Stimulated activated CD4-positive, alpha-beta T cell treated with anti-CD3 and anti-CD28 coated beads, TNF-alpha, amount 100 ng/mL, for 48 hours (primary cell): Measurements from ENCODE around the gene DNPEP.
A peak's percentile ranks its signal among the peaks of the same experiment; 100 is the strongest.

Experiments
- DNase-seq, 3 donors: peaks; one replicate each; pipeline ENCODE4 v3.0.0-alpha.2; 2020; ENCODE audit warnings: low read depth in 3 of 3

DNPEP gene

DNA sequence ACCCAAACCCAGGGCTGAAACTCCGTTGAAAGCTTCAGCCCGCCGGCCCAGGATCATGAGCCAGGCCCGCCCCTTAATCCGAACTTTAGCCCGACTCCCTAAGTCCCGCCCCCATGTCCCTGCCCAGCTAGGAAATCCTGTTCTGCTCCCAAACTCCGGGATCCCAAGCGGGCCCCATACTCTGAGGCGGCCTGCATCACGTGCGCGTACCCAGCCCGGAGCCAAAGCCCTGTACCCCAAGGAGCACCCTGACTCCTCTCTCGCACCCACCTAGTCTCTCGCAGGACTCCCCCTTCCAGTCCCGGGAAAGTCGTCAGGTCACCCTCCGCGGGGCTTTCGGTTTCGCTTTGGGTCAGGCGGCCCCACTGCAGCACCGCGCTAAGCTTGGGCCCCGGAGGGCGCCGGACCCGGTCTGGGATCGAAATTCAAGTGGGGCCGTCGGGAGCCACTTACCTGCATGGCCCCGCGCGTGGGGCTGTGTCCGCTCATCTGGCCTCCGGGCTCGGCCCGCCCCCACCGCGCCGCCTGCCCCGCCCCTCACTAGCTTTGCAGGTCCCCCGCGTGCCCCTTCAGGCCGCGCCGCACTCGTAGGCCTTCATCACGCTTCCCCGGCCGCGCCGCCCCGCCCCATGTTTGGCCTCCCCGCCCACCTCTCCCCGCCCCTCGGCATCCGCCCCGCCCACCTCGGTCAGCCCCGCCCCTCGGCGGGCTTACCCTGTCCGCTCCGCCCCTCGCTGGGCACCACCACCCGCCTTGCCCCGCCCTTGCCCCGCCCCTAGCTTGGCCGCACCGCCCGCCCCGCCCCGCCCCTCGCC is at the start of gene DNPEP:
Gene DNPEP, minus strand, starts transcription at position 607 of the 815 bp plus-strand sequence. Its CDS starts 118 bp downstream, at position 489.
- peak in 2 of 3 donors; percentile 90 to 95 for DNase-seq

DNA sequence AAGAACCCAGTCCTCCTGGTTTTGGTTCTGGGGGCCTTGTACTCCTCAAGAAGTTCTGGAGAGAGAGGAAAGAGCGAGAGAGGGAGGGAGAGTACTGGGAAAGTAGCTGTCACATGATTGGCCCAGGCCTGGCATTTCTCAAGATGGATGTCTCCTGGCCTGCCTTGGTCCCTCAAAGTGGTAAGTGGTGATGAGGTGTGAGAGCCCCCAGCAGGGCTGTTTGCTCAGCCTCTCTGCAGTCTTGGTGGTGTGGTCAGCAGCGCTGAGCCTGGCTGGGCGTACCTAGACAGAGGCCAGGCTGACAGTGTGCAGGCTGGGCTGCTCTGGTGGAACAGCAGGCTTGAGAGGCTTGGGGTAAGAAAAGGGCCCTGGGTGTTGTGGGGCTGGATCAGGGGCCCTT is 49.4 kb upstream of the DNPEP start:
- DNase-seq, result no peak

DNA sequence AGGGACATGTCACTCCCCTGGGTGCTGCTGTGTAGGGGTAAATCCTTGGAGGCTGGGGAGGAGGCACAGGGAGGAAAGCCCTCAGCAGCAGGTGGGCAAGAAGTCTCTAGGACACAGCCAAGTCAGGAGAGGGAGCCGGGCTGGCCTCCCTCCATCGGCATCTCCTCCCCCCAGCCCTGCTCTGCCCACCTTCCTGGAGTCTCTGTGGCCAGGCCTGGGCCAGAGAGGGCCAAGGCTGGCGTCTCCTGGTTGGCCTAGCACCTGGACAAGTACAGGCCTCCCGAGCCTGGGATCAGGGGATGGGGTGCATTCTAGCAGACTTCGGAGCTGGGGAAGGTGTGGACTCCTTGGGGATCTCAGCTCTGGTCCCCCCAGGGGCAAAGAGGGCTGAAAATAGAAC is 48.8 kb upstream of the DNPEP start:
- no peak for DNase-seq

DNA sequence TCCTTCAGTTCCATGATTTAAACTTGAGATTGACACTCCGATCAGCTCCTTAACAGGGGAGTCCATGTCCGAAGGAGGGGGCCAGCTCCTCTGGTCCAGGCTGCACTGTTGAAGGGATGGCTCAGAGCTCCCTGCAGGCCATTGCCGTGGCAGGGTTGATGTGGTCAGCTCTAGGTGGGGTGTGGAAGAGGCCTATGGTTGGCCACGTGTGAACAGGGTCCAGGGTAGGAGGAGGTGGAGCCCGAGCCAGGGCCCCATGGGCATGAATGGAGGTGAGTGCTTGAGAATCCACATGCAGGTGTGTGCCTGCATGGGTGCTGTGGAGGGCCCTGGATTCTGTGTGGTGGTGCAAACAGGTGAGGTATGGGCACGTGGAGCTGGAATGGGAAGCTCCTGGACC is 48.0 kb upstream of the DNPEP start:
- DNase-seq, result no peak

DNA sequence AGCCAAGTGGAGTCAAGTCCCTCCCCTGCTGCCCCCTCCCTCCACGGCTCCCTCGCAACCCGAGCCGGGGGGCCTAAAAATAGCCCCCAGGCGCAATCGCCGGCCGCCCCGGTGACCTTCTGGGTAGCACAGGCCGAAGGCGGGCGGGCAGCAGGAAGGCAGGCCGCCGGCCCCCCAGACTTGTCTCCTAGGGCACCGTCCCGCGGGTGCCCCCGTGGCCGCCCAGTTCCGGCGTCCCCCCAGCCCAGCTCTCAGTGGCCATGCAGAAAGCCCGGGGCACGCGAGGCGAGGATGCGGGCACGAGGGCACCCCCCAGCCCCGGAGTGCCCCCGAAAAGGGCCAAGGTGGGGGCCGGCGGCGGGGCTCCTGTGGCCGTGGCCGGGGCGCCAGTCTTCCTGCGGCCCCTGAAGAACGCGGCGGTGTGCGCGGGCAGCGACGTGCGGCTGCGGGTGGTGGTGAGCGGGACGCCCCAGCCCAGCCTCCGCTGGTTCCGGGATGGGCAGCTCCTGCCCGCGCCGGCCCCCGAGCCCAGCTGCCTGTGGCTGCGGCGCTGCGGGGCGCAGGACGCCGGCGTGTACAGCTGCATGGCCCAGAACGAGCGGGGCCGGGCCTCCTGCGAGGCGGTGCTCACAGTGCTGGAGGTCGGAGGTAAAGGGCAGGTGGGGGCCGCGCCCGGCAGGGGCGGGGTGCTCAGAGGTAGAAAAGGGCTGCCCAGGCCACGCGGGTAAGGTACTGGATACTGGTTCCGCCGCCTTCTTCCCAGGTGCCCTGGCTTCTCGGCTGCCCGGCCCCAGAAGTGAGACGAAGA is 47.2 kb upstream of the DNPEP start, which contains the start of gene SPEG:
Gene SPEG, plus strand, starts transcription at position 126 of the 808 bp plus-strand sequence. Its CDS starts 135 bp downstream, at position 261.
- DNase-seq, result no peak

DNA sequence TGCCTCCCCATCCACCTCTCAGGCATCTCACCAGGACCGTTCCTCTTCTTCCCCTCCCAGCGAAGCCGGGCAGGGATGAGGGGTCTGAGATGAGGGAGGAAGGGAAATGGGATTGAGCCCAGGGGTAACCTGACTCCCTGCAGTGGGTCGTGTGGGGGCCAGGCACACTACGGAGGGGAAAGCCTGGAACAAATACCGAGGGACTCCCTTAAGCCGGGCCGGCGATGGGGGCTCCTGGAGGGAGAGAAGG is 46.7 kb upstream of the DNPEP start:
- DNase-seq, result no peak

DNA sequence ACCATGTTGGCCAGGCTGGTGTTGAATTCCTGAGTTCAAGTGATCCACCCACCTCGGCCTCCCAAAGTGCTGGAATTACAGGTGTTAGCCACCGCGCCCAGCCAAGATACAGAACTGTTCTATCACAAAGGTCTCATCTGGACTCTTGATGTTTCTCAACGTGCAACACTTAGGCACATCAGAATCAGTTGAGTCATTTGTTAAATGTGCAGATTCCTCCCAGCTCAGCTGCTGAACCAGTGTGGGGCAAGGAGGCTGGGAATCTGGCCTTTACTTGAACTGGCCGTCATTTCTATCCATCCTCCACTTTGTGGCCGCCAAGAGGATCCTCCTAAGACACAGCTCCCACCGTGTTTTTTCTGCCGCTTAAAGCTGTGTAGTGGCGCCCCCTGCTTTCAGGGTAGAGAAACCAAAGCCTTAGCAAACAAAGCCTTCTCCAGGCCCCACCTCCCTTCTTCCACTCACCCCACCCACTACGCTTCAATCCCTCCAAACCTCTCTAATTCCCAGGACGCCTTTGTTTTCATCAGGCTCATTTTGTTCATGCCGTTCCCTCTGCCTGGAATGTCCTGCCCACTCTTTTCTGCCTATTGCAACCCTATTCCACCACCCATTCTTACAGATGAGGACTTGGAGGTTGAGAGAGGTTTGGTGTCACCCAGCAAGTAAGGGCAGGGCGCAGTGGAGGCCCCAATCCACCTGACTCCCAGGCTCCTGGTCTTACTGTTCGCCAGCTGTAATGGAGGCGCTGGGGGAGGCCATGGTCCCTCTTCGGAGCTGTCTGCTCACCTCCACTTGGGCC is 46.2 kb upstream of the DNPEP start:
- DNase-seq, result peak in 1 of 3 donors; percentile 43

DNA sequence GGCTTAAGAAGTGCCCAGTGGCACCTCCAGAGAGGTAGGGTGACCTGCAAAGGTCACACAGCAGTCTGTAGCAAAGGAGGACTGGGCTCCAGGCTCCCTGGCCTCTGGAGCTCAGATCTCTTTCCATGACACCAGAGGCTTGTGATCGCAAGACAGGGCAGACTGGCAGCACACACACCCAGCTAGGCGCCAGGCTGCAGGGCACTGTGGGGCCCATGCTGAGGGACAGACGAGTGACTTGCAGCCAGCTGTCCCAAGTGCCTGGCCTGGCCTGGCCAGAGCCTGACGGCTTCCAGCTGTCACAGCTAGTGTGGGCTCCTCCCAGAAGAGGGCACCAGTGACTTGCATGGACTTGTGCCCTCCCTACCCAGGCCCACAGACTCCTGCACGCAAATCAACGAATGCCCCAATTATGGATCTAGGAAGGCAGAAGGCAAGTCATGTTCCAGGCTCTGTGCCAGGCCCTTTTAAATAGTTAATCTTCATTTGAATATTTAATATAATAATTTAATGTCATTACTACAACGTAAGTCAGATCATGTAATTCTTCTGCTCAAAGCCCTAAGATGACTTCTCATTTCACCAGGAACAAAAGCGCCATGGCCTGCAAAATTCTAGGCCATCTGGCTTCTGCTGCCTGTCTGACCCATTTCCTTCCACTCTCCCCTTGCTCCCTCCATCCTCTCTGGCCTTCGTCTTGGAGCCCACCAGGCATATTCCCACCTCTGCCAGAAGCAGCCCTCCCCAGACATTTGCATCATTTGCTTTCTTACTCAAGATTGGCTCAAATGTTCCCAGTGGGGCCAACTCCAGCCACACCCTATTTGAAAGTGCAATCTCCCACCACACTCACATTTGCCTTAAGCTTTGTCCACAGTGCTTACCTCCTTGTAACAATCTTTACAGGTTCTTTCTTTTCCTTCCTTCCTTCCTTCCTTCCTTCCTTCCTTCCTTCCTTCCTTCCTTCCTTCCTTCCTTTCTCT is 43.2 kb upstream of the DNPEP start:
- DNase-seq, result no peak

DNA sequence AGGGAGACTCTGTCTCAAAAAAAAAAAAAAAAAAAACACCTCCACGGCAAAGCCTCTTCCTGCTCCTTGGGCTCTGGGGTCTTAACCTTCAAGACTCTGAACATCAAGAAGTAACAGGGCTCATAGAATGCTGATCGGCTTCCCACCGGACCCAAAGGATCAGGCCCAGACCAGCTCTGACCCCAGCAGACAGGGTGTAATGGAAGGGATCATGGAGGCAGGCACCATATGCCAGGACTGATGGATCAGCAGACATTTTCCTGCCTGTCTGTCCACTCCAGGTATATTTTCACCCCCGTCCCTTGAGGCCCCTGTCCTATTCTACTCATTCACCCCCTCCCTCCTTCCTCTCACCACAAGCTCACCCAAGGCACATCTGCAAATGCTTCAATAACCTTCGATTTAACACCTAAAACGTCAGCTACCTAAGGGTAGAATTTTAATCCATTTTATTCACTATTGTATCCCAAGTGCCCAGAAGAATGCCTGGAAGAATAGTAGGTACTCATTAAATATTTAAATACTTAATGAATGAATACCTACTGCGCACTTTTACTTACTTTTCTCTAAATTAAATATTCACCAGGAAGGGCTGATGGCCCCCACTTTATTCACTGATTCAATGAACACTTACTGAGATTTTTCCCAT is 42.4 kb upstream of the DNPEP start:
- DNase-seq, result no peak

DNA sequence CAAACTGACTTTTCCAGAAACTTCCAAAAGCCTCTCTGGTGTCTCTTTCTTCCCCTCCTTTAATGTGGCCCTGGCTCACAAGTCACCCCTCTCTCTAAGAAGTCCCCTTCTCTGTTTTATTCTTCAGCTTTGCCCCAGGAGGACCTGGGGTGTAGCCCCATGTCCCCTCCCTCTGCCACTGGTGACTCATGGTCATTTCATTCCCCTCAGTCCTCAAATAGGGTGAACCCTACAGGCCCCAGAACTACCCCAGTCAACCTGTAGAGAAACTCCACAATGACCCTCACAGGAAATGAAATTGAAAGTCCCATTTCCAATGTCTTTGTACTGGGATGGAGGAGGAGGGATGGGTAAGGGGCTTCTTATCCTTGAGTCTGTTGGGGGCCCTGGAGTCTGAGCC is 40.8 kb upstream of the DNPEP start:
- no peak for DNase-seq

DNA sequence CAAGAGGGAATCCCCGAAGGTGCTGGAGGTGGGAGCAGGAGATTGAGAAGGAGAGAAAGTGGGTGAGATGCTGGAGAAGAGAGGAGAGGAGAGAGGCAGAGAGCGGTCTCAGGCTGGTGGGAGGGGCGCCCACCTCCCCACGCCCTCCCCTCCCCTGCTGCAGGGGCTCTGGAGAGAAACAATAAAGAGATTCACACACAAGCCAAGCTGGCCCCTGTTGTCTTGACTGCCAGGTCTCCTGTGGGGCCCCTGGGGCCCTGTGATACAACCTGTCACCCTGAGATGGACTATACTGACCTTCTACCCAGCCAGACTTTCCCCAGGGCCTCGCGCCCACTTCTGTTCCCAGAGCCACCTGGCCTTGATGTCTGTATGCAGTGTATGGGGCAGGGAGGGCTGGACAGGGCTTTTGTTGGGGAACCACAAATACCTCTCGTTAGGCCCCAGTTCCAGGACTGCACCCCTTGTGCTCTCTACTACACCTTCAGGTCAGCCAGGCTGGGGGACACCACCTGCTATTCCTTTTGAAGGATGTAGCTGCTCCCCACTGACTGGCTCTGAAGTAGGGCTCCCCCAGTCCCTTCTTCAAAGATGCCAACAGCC is 38.9 kb upstream of the DNPEP start:
- DNase-seq, result no peak

DNA sequence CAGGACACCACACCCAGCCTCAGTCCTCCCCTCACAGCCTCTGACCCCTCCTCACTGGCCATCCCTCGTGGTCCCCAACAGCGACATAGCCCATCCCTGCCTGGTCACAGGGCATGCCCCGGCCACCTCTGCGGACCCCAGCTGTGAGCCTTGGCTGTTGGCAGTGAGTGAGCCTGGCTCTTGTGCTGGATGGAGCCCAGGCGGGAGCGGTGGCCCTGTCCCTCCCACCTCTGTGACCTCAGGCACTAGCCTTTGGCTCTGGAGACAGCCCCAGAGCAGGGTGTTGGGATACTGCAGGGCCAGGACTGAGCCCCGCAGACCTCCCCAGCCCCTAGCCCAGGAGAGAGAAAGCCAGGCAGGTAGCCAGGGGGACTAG is 38.3 kb upstream of the DNPEP start:
- DNase-seq, result no peak

DNA sequence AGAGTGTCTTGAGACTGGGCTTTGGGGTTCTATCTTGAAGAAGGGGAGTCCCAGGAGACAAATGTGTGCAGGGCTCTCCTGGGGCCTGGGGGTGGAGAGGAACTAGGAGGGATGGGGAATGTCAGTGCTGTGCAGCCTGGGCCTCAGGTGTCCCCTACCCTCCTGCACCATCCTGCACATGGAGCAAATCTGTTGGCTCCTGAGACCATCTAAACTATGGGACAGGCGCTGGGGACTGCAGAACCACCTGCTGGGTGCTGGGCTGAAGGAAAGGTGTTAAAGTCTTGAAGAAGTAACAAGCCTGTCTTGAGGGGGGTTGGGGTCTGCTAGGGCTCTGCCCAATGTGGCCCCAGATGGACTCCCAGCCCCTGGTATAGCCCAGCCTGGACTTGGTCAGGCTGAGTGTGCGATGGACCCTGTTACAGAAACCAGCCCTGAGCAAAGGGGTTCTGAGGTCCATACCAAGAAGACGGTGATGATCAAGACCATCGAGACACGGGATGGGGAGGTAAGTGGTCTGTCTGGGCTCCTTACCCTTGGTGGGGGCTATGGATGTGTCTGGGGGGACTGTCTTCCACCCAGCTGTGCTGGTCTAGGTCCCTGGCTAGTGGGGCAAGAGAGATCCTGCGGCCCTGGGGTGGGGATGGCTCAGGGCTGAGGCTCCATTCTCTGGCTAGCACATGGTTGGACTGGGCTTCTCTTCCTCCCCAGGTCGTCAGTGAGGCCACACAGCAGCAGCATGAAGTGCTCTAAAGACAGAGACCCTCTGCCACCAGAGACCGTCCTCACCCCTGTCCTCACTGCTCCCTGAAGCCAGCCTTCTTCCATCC is 37.7 kb upstream of the DNPEP start:
- DNase-seq, result no peak

DNA sequence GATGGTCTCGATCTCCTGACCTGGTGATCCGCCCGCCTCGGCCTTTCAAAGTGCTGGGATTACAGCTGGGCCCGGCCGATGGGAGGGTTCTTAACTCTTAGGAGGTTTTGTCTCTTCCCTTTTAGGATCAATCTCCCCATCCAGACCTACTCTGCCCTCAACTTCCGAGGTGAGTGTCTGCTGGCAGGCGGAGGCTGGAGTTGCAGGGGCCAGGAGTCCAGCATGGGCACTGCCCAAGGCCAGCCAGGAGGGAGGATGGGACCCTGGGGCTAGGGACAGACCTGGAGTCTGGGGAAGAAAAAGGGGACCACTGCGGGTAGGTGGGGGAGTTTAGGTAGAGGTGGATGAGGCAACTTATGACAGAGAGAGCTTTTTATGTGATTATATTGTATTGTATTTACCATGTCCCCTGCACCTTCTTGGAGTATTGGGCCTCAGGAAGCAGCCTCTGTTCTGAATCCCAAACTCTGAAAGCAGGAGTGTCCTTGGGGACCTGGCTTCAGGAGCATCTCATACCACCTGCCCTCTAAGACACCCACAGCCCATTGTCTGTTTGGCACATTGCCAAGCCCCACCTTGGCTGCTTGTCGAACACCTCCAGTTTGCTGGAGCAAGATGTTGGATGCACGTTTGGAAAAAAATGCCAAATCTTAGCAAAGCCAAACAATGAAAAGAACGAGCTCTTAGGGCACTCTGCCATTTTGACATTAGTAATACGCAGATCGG is 36.1 kb upstream of the DNPEP start:
- DNase-seq, result no peak

DNA sequence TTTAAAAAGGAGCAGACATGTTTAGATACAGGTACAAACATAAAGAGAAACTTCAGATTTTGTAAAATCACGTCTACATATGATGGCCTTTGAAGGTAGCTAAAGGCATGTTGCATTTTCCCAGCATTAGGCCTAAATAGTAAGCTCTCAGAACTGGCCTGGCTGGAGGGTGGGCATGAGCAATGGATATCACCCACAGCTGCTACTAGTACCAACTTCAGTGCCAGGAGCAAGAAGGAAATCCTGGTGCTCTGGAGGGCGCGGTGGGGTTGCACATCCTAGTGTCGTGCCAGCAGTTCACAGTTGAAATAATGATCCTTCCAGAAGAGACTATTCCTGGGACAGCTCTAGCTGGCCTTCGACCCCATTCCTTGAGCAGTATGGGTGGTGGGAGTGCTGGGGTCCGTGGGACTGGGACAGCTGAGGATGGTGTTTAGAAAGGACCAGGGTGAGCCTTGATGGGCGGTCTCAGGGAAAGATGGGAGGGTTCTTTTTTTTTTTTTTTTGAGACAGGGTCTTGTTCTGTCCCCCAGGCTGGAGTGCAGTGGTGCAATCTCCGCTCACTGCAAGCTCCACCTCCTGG is 35.3 kb upstream of the DNPEP start:
- DNase-seq, result no peak

DNA sequence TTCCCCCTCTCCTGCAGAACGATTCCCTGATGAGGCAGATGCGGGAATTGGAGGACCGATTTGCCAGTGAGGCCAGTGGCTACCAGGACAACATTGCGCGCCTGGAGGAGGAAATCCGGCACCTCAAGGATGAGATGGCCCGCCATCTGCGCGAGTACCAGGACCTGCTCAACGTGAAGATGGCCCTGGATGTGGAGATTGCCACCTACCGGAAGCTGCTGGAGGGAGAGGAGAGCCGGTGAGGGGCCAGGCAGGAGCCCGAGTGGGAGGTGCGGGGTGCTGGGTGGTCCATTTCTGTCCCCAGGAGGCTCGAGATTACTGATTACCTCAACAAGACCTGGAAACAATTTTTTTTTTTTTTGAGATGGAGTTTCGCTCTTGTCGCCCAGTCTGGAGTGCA is 33.6 kb upstream of the DNPEP start:
- DNase-seq, result no peak

DNA sequence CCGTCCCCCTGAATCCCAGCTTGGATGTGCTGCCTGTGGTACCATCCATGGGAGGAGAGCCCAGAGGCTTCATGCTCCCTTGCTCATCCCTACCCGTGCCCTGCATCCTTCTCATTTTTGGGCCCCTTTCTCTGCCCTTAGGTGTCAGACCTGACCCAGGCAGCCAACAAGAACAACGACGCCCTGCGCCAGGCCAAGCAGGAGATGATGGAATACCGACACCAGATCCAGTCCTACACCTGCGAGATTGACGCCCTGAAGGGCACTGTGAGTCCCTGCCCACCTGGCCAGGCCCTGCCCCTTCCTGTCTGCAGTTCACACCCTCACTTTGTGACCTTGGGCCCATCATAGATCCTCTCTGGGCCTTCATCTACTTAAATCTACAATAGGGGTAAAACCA is 33.0 kb upstream of the DNPEP start:
- no peak for DNase-seq
